BJ (cell line): ENCODE data around the gene UTP15. TPM values are rescaled to one million over a fixed set of nuclear protein-coding genes. Genes with fewer than 3 reads are reported as not detected.

Experiments used
- CTCF ChIA-PET: fragments of 350-600 bp; formaldehyde crosslinking; extraction: SDS; loops from one replicate; lab custom pipeline; 2021; ENCODE audit warnings: antibody characterized with exemption, inconsistent platforms; lab: Yijun Ruan, JAX
- POLR2A ChIA-PET: fragments of 300-600 bp; sonication (Branson Sonifier 250); formaldehyde crosslinking; extraction: SDS; loops from one replicate; lab custom pipeline; 2021; ENCODE audit warnings: antibody characterized with exemption; lab: Charles Lee
- DNase-seq: peaks from one replicate; pipeline ENCODE4 v3.0.0-alpha.2; 2011; ENCODE audit warnings: low read depth
- H3K27me3 ChIP-seq: 2 replicates; pipeline ENCODE4 v1.6.0; 2011; ENCODE audit warnings: low read length; ENCODE audit not compliant: control insufficient read depth, insufficient read depth
- H3K36me3 ChIP-seq: 2 replicates; pipeline ENCODE4 v1.5.1; 2011; ENCODE audit warnings: low read length; ENCODE audit not compliant: control insufficient read depth, insufficient read depth
- H3K4me3 ChIP-seq: 2 replicates; pipeline ENCODE4 v1.5.1; 2011; ENCODE audit warnings: low read depth, mild to moderate bottlenecking, control low read depth, low read length
- CTCF ChIP-seq: IDR thresholded peaks from 2 replicates; pipeline ENCODE4 v1.5.1; 2011; ENCODE audit warnings: low read depth, mild to moderate bottlenecking, control low read depth, inconsistent platforms, low read length, moderate library complexity; ENCODE audit not compliant: insufficient read depth
- polyA plus RNA-seq: library from polyadenylated mRNA; depleted of rRNA; stranded (reverse); fragments of >200 nt; gene quantifications from 2 replicates; pipeline ENCODE4 v1.2.3, GENCODE V29; 2011

Gene UTP15
- polyA plus RNA-seq, 1 experiment, result 8.8 TPM

DNA sequence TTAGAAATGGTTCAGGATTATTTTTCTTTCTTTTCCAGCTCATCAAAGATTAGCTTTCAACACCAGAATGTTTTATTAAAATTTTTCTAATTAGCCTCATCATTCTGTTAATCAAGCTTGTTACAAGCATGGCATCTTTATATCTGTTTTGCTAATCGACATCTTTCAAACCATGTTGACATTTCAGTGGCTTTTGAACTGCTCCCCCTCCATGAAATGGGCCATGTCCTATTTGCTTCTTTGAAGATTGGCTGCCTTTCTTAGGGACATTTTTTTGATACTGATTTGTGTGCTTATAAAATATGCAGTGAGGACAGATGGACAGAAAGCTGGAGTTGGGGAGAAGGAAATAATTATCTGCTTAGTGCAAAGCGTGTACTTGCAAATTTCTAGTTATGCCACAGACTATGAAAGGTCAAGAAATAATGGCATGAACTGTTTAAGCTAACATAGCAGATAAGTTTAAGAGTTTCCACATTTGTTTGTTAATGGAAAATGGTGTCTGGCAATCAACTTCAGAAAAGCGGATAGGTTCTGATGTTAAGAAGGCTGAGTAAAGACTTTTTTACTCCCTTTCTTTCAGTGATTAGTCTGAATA, 39.8 kb upstream of the UTP15 start:
- Histone ChIP-seq H3K36me3 (no peaks in the 10 kb centered on the region), H3K27me3 (no peaks in the 10 kb centered on the region), H3K4me3 (no peak overlapping the region)
- CTCF ChIA-PET, result interaction anchor here (4.1 kb wide), 1 partner anchor 11 kb away, joined by 29 read pairs; no protein-coding TSS in a partner anchor
- DNase-seq, result no peak
- POLR2A ChIA-PET, result no interaction called here
- no peak for TF ChIP-seq CTCF

- POLR2A ChIA-PET, result no interaction called here
- no peak for DNase-seq
- no peaks in the 10 kb centered on the region for H3K27me3 ChIP-seq
- TF ChIP-seq CTCF, result no peak
- CTCF ChIA-PET, result interaction anchor here (0.7 to 4.1 kb wide), 2 partner anchors 9 to 34 kb away, joined by 3 to 29 read pairs; no protein-coding TSS in a partner anchor
- H3K36me3 ChIP-seq, result no peaks in the 10 kb centered on the region
- no peak overlapping the region for H3K4me3 ChIP-seq
These were observed 37.3 kb upstream of the UTP15 start for GRCh38 chr5:73528248-73528647.

DNA sequence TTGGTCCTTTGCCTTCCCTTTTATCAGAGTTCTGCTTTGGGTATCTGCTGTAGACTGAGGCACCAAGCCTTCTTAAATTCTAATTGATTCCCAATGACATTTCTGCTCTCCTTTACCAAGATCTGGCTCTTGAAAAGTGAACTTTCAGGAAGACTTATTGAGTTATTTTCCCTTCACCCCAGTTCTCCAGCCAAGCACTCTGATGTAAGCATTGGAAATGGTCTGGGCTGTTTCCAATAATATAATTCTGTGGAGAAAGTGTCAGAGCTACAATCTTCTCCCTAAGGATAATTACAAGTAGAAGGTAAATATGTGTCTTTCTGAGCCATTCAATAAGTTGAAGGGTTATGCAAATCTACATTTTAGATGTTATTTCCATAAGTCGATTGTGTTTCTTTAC, 36.5 kb upstream of the UTP15 start:
- CTCF ChIA-PET, result interaction anchor here (4.1 kb wide), 1 partner anchor 8 kb away, joined by 29 read pairs; no protein-coding TSS in a partner anchor
- POLR2A ChIA-PET, result no interaction called here
- no peaks in the 10 kb centered on the region for H3K36me3 ChIP-seq
- no peaks in the 10 kb centered on the region for H3K27me3 ChIP-seq
- no peak for DNase-seq
- no peak overlapping the region for H3K4me3 ChIP-seq
- TF ChIP-seq CTCF, result no peak

- ChIA-PET POLR2A (interaction anchor here (0.6 kb wide), 1 partner anchor 98 kb away, joined by 3 read pairs; no protein-coding TSS in a partner anchor), CTCF (interaction anchor here (1.3 to 1.4 kb wide), 5 partner anchors 9 to 80 kb away, joined by 3 to 9 read pairs (median 4); no protein-coding TSS in a partner anchor)
- TF ChIP-seq CTCF, result no peak
- no peaks in the 10 kb centered on the region for H3K27me3 ChIP-seq
- H3K4me3 ChIP-seq, result no peak overlapping the region
- DNase-seq, result no peak
- H3K36me3 ChIP-seq, result no peaks in the 10 kb centered on the region
These were observed 34.2 kb upstream of the UTP15 start for GRCh38 chr5:73531356-73531755.

DNA sequence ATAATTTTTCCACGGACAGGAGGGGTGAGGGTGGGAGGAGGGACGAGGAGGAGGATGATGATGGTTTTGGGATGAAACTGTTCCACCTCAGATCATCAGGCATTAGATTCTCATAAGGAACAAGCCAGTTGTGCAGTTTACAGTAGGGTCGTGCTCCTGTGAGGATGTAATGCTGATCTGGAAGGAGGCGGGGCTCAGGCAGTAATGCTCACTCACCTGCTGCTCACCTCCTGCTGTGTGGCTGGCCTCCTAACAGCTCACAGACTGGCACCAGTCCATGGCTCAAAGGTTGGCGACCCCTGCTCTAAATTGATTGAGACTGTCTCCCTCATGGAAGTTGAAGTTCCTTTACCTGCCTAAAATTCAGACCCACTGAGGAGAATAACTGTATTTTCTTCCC, 33.3 kb upstream of the UTP15 start:
- no peak overlapping the region for H3K4me3 ChIP-seq
- no peaks in the 10 kb centered on the region for H3K27me3 ChIP-seq
- CTCF ChIA-PET, result no interaction called here
- POLR2A ChIA-PET, result no interaction called here
- no peak for TF ChIP-seq CTCF
- no peak for DNase-seq
- no peaks in the 10 kb centered on the region for H3K36me3 ChIP-seq
